ENCODE data around the gene SPOCK3.

- TF ChIP-seq POLR2AphosphoS5 (IDR thresholded peaks at IDR 0.05; ENCODE audit: borderline replicate concordance, low read depth, low read length) (no peak), EZH2 (IDR thresholded peaks at IDR 0.05) (no peak), FOXP2 (optimal IDR thresholded peaks at IDR 0.05; ENCODE audit: control extremely low read depth, extremely low read length, insufficient read depth) (no peak)
Measured at GRCh38 chr4:166842795-166843261, 391.5 kb downstream of the SPOCK3 start.
